Activated B cell treated with CpG ODN at 0.5 μM for 24 hours (primary cell): ENCODE data around the gene ADAM22. TPM values are rescaled to one million over a fixed set of nuclear protein-coding genes. Genes with fewer than 3 reads are reported as not detected.

Experiments used
- ATAC-seq: fragments of 200-7000 bp; cut with Tn5 transposase; one replicate; pipeline ENCODE4 v1.10.0; 2021; ENCODE audit warnings: low read depth, mild to moderate bottlenecking, moderate library complexity
- CTCF ChIA-PET: fragments of 350-600 bp; sonication (Branson Sonifier 250); formaldehyde crosslinking; loops from one replicate; lab custom pipeline; 2021; ENCODE audit warnings: antibody characterized with exemption; lab: Charles Lee
- POLR2A ChIA-PET: fragments of 350-600 bp; sonication (Branson Sonifier 250); formaldehyde crosslinking; loops from one replicate; lab custom pipeline; 2021; ENCODE audit warnings: antibody characterized with exemption; lab: Charles Lee
- DNase-seq: peaks from one replicate; pipeline ENCODE4 v3.0.0; 2022
- H3K27ac Mint-ChIP-seq: one replicate; pipeline ENCODE4 v1.8.0; 2020; ENCODE audit warnings: mixed read lengths
- H3K27me3 Mint-ChIP-seq: one replicate; pipeline ENCODE4 v1.8.0; 2021; ENCODE audit warnings: mixed read lengths
- H3K36me3 Mint-ChIP-seq: one replicate; pipeline ENCODE4 v1.8.0; 2021; ENCODE audit warnings: low read depth, mixed read lengths
- H3K4me1 Mint-ChIP-seq: one replicate; pipeline ENCODE4 v1.8.0; 2021; ENCODE audit warnings: mixed read lengths
- H3K4me3 Mint-ChIP-seq: one replicate; pipeline ENCODE4 v1.8.0; 2020; ENCODE audit warnings: mild to moderate bottlenecking, mixed read lengths
- H3K9me3 Mint-ChIP-seq: one replicate; pipeline ENCODE4 v1.8.0; 2020; ENCODE audit warnings: mixed read lengths
- CTCF ChIP-seq: fragments of 200-600 bp; IDR thresholded peaks from one replicate; pipeline ENCODE4 v1.8.0; 2022; ENCODE audit warnings: antibody characterized with exemption, mild to moderate bottlenecking
- intact Hi-C: fragments of 100-400 bp; cut with micrococcal nuclease; formaldehyde crosslinking; loops from one replicate; pipeline ENCODE4 v1.15.1; 2024
- total RNA-seq: library from RNA; stranded (reverse); gene quantifications from 2 replicates; pipeline ENCODE4 v1.2.3, GENCODE V29; 2022

ADAM22 gene
- total RNA-seq, 1 donor from 2014 or later: 0.71 TPM

- H3K27ac Mint-ChIP-seq: no peak overlapping the region
- peaks cover 51% of the 10 kb centered on the region for H3K36me3 Mint-ChIP-seq
- ChIA-PET POLR2A (no interaction called here), CTCF (no interaction called here)
- DNase-seq (no peak), ATAC-seq (no peak)
- no peaks in the 10 kb centered on the region for H3K27me3 Mint-ChIP-seq
- intact Hi-C loops: no loop called here
- H3K4me3 Mint-ChIP-seq: no peak overlapping the region
- H3K9me3 Mint-ChIP-seq: no peaks in the 10 kb centered on the region
- no peak for TF ChIP-seq CTCF
- no peaks in the 10 kb centered on the region for H3K4me1 Mint-ChIP-seq
These were observed 267.3 kb downstream of the ADAM22 start for GRCh38 chr7:88201305-88201704.

- ATAC-seq (no peak), DNase-seq (no peak)
- TF ChIP-seq CTCF: no peak
- Mint-ChIP-seq H3K27me3 (no peaks in the 10 kb centered on the region), H3K27ac (no peak overlapping the region), H3K36me3 (peaks cover 59% of the 10 kb centered on the region), H3K4me1 (no peaks in the 10 kb centered on the region), H3K4me3 (no peak overlapping the region), H3K9me3 (no peaks in the 10 kb centered on the region)
- POLR2A ChIA-PET: no interaction called here
- intact Hi-C loops: no loop called here
- CTCF ChIA-PET: no interaction called here
These were observed 268.2 kb downstream of the ADAM22 start for GRCh38 chr7:88202278-88202677.

- Mint-ChIP-seq H3K36me3 (peaks cover 64% of the 10 kb centered on the region), H3K9me3 (no peaks in the 10 kb centered on the region), H3K27me3 (no peaks in the 10 kb centered on the region), H3K4me3 (no peak overlapping the region), H3K4me1 (no peaks in the 10 kb centered on the region), H3K27ac (no peak overlapping the region)
- CTCF ChIA-PET: no interaction called here
- intact Hi-C loops: no loop called here
- POLR2A ChIA-PET: interaction anchor here (0.6 kb wide), 1 partner anchor 1040 kb away, joined by 4 read pairs; no protein-coding TSS in a partner anchor
- ATAC-seq: no peak
- no peak for DNase-seq
- no peak for TF ChIP-seq CTCF
These were observed 268.7 kb downstream of the ADAM22 start for GRCh38 chr7:88202799-88203198.

GRCh38 chr7:88203401-88203800 is 269.4 kb downstream of the ADAM22 start:
- Mint-ChIP-seq H3K4me3 (no peak overlapping the region), H3K36me3 (peaks cover 70% of the 10 kb centered on the region), H3K27ac (peak overlapping the region; percentile 15), H3K4me1 (no peaks in the 10 kb centered on the region), H3K27me3 (no peaks in the 10 kb centered on the region), H3K9me3 (no peaks in the 10 kb centered on the region)
- CTCF ChIA-PET: no interaction called here
- no peak for TF ChIP-seq CTCF
- POLR2A ChIA-PET: interaction anchor here (0.6 kb wide), 1 partner anchor 1041 kb away, joined by 4 read pairs; no protein-coding TSS in a partner anchor
- ATAC-seq (no peak), DNase-seq (no peak)
- intact Hi-C loops: no loop called here

GRCh38 chr7:88204525-88205110 is 270.6 kb downstream of the ADAM22 start:
- intact Hi-C loops: no loop called here
- DNase-seq (no peak), ATAC-seq (no peak)
- POLR2A ChIA-PET: no interaction called here
- no peak overlapping the region for H3K27ac Mint-ChIP-seq
- no peak overlapping the region for H3K4me3 Mint-ChIP-seq
- CTCF ChIA-PET: no interaction called here
- no peak for TF ChIP-seq CTCF
- no peaks in the 10 kb centered on the region for H3K9me3 Mint-ChIP-seq
- no peaks in the 10 kb centered on the region for H3K4me1 Mint-ChIP-seq
- H3K27me3 Mint-ChIP-seq: no peaks in the 10 kb centered on the region
- H3K36me3 Mint-ChIP-seq: peaks cover 81% of the 10 kb centered on the region
